Stimulated activated naive CD8-positive, alpha-beta T cell treated with anti-CD3 and anti-CD28 coated beads, Interleukin-15, Interleukin-2, amounts not matched to agents 100 U/mL and 50 U/mL, for 24 hours (primary cell): ENCODE measurements around the gene TGM5.
"Not testable (repeated sequence)": the region's sequence is repeated elsewhere in the genome, so short reads cannot be mapped to it uniquely, and the experiment has no call there.

Source experiments
- ATAC-seq: fragments of 150-1000 bp; cut with Tn5 transposase; one replicate; pipeline ENCODE4 v1.10.0; 2021
- DNase-seq: peaks from one replicate; pipeline ENCODE4 v3.0.0; 2021

The TGM5 gene

DNA sequence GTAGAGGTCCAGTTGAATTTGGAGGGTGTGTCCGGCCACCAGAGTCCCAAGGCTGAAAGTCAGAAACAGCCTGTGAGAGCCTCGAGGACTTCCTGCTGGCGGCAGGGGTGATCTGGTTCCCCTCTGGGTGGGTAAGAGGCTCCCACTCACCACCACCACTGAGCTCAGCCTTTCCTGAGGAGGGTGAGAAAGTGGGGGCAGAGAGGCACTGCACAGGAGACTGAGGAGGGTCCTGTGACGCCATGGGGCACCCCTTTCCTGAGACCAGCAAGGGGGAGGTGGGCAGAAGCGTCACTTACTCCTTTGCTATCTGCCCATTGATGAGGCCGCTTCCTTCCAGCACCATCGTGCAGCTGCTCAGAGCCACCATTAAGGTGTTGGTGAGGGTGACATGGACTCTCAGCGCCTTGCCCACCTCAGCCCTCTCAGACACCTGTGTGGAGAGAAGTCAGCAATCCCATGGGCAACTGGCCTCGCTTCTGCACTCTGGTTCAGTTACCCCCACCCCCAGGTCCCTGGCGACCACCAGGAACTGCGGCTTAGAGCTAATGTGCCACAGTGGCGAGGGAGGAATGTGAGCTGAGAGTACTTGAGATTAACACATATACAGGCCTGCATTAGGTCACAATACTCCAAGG, 10.0 kb upstream of the TGM5 start:
- DNase-seq (no peak), ATAC-seq (no peak)

DNA sequence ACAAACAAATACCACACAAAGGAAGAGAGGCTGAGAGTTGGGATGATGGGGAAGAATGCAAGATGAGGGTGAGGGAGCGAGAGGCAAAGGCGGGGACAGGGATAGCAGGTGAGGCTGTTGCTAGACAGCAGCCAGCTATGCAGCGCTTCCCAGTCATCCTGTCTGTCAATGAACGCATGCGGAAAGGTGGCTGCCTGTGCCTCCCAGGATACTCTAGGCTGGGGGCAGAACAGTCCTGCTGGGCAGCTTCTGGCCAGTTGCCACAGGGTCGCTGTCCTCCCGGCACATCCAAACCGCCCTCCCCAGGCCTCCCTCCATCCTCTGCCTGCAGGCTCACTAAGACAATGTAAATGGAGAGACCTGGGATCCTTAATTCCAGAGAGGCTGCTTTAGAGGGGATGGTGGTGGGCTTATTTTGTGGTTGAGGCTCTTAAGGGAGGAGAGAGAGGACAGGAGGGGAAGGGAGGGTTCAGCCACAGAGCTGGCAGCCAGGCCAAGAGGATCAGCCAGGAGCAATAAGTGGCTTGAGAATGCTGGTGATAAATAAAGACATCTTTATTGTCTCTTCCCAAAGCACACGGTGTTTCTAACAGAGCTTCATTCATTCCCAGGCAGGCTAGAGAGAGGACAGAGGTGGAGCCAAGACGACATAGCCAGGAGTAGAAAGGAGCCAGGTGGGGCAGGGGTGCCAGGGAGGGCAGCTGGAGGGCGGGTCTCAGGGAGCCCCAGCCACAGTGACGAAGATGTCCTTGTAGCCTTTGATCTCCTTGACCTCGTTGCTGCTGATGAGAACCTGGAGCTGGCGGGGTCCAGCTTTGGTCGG, 9.2 kb upstream of the TGM5 start:
- no peak for DNase-seq
- no peak for ATAC-seq

DNA sequence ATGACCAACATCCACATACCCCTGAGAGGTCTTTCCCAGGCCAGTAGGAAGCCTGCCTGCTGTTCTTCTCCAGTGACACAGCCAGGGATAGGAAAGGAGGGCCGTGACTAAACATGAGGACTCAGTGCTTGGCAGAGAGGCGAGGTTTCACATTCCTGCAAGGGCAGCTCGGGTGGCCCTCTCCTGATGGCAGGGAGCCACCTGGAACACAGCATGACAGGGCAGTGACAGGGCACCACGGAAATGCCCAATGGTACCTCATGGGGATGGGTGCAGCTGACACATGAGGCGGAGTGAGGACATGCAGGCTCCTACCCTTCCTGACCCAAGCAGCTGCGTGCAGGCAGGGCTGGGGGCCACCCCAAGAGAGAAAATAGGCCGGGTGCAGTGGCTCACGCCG, 7.4 kb upstream of the TGM5 start:
- no peak for DNase-seq

DNA sequence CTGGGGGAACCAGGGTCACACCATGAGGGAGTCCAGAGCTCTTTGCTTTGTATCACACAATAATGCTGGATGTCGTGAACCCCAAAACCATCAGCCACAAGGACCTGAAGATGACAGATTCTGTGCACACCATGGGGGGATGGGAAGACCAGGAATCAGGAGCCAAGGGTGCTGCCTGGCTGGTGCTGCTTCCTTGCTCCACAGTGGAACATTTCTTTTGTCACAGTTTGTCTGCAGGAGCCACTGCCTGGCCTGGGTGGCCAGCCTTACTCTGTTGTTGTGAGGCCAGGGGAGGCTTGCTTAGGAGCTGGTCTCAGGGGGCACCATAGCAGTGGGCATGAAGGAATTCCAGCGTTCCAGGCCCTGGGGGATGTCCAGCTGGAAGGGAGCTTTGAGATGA, 6.5 kb upstream of the TGM5 start:
- ATAC-seq = no peak
- DNase-seq = no peak

More for the DNA sequence above, 7.4 kb upstream of the TGM5 start:
- no peak for ATAC-seq

DNA sequence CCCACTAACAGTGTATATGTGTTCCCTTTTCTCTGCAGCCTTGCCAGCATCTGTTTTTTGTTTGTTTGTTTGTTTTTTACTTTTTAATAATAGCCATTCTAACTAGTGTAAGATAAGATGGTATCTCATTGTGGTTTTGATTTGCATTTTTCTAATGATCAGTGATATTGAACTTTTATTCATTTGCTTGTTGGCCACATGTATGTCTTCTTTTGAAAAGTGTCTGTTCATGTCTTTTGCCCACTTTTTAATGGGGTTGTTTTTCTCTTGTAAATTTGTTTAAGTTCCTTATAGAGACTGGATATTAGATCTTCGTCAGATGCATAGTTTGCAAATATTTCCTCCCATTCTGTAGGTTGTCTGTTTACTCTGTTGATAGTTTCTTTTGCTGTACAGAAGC, 5.2 kb upstream of the TGM5 start:
- not testable (repeated sequence) for ATAC-seq, DNase-seq

DNA sequence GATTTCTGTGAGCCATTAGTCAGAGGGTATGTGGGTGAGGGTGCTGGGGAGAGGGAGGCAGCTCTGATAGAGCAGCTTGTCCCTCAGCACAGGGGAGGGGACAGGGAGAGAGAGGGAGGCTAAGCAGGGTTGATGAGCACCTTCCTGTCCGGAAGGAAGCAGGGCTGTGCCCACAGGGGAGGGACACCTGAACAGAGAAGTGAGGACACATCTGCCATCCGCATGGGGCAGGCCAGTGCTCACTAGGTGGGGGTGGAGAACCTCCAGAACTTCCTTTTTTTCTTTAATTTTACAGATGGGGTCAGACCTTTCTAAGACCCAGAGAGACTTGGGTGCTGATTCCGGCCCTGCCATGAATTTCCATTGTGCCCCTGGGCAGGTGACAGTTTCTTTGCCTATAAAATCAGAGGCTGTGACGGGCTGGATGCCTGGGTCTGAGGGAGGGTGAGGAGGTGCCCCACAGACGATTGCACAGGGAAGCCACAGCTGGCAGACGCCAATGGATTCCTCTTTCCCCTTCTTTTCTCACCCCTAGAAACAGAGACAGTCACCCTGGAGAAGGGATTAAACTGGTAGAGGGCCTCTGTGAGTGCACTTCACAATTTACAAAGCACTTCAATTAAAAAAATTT, 4.1 kb upstream of the TGM5 start:
- ATAC-seq = peak; percentile 52
- DNase-seq = no peak

DNA sequence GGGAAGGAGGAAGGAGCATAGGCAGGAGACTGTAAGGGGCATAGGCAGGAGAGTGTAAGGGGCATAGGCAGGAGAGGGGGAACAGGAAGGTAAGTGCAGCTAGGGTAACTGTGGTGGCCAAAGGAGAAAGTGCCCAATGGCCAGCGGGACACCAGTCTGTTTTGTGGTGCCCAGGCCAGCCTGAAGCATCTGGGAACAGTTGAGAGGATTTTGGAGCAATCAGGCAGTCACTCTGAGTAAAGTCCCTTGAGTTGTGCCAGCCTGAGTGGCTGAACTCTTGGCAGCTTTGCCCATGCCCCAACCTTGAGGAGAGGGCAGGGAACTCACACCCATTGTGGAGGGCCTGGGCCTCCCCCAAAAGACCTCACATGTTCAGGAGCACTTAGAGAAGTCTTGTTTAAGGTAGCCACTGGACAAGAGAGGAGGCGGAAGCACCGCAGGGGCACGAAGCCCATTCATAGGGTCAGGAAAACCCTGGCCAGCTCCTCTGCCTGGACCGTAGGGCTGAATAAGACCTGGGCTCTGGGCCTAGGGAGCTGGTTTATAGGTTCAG, 3.5 kb upstream of the TGM5 start:
- DNase-seq (no peak), ATAC-seq (no peak)

DNA sequence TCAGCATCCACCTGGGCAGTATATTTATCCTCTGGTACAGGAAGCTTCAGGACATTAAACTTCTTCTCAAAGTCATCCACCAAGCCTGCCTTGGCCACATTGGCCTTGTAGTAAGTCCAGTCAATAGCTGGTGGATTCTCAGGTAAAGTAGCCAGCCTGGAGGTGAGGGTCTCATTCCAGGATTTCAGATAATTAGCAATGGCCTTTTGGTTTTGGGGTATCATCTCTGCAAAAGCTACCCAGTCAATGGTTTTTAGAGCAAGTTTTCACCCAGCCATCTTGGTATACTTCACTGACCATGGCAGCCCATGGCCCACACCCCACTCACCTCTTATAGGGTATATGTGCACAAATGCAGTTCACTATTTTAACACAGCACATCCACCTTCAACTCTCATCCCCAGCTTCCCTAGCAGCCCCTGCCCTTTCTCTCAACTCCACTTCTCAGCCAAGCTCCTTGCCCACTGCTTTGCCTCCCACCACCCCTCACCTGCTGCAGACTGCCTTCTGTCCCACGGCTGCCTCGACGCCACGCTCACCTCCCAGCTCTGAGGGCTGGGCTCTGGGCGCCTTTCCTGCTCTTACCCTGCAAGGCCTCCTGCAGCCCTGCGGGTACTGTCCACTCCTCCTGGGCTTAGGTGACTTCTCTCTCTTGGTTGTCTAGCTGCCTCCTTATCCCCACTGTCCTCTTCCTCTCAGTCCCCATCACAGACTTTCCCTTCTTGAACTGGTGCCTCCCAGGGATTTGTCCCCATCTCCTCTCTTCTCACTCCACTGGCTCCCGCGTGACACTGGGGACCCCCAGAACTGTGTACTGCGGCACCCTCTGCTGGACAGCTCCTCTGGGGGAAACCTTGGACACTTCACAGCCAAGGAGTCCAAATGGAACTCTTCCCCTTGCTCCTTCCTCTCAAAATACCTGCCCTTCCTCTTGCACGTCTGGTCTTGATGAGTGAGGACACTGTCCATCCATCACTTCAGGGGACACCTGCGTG, 1.7 kb upstream of the TGM5 start:
- DNase-seq (peak; percentile 62), ATAC-seq (peak; percentile 61)

DNA sequence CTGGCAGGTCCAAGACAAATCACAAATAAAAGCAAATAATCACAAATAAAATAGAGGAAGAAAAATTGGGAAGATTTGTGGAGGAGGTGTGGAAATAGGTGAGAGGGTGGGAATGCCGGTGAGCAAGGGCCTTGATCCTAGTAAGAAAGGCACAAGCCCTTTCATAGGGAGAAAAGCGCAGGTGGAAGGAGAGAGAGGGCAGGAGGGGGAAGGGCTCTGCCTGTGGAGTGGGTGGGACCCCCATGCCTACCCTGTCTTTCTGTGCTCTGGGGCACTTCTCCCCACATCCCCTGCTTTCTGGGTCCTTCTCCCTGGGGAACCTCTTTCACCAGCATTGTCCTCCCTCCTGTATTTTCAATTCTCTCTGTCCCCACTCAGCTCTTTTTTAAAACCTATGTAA, 711 bp upstream of the TGM5 start:
- DNase-seq = no peak
- ATAC-seq = no peak

DNA sequence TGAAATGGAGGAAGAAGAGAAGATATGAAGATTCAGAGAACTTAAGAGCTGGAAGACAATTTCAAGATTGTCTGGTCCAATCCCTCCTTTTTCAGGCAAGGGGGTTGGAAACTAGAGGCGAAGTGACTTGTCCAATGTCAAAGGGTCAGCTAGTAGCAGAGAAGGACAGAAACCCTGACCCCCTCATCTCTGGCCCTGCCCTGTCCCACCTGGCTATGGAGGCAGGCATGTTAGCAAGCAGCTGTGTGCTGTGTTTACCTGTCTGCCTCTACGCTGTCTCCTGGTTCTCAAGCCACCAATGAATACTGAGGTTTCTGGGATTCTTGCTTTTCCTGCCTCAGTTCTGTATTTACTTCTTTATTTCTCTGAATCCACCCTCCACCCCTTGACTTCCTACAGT, 342 bp downstream of the TGM5 start:
- no peak for ATAC-seq

DNA sequence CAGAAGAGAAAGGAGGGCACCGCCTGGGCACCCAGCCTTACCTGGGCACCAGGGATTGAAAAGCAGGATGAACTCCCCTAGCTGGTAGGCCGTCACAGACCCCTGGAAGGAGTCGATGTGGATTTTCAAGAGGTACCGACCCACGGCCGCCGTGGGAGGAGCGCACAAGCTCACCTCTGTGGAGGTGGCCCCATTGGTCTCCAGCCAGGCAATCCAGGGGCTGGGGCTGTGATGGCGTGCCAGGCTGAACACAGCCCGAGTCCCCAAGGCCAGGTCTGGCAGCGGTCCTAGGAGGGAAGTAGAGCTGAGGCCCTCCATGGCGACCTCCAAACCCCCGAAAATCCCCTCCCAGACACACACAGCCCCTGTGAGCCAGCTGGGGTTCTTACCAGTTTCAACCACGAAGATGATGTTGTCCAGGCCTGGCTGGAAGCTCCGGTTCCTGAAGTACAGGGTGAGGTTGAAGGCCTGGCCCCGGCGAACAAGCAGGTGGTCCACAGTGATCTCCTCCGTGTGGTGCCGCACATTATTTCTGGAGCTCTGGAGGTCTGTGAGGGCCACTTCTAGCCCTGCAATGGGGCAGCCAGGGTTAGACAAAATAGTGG, 6.6 kb downstream of the TGM5 start:
- ATAC-seq (no peak), DNase-seq (no peak)

More for the DNA sequence above, 342 bp downstream of the TGM5 start:
- DNase-seq = no peak

DNA sequence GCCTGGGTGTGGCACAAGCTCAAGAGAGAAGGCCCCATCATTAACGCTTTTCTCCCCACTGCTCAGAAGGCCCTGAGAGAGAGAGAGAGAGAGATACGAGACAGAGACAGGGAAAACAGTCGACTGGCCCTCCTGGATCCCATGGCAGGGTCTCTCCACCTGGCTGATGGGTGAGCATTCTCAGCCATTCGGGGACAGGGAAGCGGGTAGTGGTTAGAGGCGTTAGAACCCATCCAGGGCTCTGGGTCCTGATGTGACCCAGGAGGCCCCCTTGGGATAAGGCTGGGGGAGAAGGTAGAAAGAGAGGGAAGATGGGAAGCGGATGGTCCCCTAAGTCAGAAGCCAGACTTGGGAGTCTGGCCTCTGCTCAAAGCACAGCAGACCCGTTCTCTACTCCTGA, 7.9 kb downstream of the TGM5 start:
- ATAC-seq (no peak), DNase-seq (no peak)

DNA sequence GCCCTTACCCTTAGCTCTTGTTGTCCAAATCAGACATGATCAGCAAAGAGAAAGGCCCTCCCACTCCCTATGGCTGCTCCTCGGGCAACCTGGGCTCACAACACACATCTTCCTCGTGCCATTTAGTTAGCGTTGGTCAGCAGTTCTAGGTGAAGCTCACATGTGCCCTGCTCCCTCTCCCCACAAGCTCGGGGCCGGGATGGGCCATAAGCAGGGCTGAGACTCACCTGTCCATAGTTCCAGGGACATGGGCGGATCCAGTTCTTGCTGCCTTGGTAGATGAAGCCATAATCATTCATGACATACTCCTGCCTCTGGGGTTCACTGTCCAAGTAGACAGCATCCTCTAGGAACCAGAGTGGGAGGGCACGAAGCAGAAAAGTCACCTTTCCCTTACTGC, 10.4 kb downstream of the TGM5 start:
- no peak for ATAC-seq
- DNase-seq = no peak

DNA sequence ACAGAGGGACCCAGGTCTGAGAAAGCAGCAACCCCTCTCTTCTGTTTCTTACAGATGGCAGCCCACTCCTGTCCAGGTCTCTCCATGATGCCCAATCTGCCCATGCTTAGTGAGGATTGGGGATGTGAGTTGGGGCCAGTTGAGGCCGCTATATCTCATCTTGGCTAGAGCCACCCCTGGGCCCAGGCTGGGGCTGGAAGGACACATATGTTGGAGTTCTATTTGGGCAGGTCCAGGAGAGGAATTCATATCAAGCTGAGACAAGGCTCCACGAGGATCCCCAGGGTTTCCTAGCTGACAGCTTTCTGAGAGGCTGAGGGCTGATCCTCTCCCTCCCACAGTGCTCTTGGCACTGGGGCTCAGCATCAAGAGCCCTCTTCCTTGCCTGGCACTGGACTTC, 11.4 kb downstream of the TGM5 start:
- DNase-seq (no peak), ATAC-seq (no peak)

DNA sequence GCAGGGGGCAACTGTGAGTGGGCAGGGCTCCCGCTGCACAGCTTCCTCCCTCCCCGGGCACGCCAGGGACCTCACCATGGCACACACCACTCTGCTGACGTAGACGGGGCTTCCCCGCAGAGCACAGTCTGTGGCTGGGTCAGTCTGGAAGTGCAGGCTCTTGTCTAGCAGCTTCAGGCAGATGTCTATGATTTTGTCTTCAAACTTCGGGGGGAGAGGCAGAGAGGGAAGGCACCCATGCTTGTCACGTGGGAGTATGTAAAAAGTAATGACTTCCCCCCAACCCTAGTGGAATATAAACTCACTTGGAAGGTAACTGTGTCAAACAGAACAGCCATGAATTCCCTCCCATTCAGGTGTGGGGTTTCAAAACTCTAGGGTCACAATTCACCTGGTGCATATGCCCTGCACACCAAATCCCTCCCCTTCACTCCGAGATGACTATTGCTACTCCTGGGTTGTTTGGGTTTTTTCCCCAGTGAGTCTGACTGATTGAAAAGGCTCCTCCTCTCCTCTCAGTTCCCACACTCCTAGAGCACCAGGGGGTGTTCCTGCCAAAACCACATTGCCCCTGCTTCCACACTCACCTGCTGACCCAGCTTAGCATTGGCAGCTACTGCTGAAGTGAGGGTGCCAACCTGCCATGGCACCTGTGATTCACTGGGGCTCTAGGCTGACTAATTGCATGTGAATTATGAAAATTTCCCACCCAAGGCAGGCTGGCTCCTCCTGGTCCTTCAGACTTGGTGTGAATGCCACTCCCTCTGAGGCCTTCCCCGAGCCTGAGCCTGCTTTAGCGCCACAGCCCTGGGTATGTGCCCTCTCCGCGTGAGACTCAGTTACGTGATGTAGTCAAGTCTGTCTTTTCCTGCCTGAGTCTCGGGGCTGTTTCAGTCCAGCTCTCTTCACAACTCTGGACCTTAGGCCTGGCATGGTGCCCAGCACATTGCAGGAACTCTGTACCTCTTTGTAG, 13.0 kb downstream of the TGM5 start:
- peak; percentile 67 for DNase-seq
- peak; percentile 61 for ATAC-seq

DNA sequence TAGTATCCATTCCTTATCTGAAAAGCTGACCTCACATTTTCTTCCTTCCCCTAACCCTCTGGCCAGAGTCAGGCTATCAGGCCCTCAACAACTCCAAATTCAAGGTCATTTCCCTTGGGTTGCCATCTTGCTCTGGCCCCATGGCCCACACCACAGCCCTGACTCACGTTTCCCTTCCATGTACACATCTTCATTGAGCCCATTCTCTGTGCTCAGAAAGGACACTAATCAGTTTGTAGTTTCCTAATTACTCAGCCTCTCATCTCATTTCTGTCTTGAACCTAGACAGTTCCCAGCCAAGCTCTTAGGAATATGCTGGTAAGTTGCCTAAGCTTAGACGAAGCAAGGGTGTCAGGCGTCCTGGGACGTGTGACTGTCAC, 14.9 kb downstream of the TGM5 start:
- peak; percentile 55 for DNase-seq
- ATAC-seq = peak; percentile 50

DNA sequence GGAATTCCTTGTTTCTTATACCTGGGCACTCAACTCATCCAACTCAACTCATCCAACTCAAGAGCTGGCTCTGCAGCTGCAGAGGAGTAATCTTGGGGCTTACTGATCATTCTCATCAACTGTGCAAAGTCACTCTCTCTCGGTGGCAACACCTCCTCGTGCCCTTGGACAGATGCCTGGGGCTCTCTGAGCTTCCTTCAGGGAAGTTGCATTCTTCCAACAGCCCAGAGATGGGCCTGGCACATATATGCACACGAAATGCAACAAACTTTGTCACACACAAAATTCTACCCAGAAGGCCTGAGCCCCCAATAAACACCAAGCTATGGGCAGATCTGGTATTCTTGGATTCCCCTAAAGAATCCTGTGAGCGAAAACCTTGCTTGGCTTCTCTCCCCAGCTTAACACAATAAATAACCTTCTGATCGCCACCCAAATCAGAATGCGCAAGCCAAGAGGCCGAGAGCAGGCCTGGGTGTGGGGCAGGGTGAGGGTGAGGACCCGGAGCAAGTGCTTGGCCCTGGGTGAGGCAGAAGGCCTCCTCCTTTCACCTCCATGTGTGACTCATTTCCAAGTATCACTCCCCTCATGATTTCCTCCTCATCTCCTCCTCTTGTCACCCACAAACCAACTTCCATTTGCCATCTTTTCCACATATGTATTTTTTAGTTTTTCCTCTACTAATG, 15.4 kb downstream of the TGM5 start:
- ATAC-seq (peak; percentile 51), DNase-seq (peak; percentile 39)

DNA sequence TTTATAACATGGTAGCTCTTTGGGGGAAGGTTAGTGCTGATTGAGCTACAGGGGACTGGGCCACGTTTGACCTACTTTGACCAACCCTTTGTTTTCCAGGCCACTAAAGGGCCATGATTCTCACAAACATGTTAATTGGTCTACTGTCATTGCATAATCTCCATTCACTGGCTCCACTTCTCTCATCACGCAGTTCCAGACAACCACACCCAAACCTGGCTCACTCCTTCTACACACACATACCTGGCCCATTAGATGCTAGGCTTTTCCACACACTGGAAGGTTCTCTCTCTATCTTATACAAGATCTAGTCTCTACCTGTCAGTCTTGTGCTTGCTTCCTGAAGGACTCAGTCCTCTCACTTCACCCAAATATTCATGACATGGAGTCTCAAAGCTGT, 15.9 kb downstream of the TGM5 start:
- DNase-seq = no peak
- no peak for ATAC-seq

DNA sequence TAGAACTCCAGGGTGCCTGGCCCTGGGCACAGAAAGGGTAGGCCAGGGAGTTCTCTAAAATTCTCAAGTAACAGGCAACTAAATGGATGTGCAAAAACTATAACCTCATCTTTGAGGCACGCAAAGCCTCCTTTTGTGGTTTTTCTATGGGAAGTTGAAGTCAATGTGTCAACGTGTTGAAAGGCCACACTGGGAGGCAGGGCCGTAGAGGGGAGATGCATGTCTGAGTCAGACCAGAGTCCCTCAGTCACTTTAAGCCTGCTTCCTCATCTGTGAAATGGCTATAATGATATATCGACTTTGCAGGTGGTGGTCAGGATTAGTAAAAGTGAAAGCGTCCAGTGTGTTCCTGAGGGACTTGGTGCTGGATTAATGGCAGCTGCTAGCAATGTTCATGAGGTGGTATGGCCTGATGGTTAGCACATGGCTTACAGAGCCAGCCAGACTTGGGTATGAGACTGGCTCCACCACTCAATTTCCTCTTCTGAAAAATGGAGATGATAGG, 17.0 kb downstream of the TGM5 start:
- peak; percentile 55 for DNase-seq
- ATAC-seq = peak; percentile 72
